GM21825 (cell line): ENCODE results near the gene TEKT5.

ENCODE experiments used
- ATAC-seq: cut with Tn5 transposase; IDR thresholded peaks from one replicate; pipeline ENCODE4 v1.9.1; 2021; ENCODE audit warnings: mild to moderate bottlenecking, moderate library complexity; ENCODE audit not compliant: unreplicated experiment

The TEKT5 gene

DNA sequence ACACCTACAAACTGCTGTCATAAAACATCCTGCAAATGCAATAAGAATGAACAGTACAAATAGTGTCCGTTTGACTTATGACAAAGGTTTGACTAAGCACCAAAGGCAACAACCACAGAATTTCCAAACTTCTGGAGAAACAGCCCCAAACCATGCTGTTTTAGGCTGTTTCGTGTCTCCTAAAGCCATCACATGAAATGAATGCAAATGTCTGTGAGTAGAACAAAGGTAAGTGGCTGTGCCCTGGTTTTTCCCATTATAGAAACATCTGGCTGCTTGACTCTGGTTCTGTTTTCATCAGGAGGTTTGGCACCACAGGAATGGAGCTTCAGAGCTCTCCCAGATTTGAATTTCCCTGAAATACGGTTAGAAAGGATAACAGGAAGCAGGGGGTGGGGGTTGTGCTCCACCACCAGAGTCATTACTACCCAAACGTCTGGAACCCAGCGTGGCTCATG, 109.7 kb downstream of the TEKT5 start:
- no peak for ATAC-seq

DNA sequence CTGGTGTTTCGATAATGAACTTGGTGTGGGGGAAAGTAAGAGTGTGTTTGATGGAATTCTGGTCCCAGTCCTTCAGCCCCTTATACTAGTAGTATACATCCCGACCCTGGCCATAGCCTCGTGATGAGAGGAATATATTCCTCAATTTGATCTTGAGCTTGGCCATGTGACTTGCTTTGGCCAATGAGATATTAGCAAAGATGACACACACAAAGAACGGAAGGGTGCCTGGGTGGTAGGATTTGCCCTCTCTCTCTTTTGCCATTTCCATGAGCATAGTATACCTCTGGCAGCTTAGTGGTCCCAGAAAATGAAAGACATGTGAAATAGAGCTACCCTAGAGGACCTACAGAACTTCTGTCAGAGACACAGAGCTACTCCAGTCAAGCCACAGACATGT, 111.5 kb downstream of the TEKT5 start:
- no peak for ATAC-seq

DNA sequence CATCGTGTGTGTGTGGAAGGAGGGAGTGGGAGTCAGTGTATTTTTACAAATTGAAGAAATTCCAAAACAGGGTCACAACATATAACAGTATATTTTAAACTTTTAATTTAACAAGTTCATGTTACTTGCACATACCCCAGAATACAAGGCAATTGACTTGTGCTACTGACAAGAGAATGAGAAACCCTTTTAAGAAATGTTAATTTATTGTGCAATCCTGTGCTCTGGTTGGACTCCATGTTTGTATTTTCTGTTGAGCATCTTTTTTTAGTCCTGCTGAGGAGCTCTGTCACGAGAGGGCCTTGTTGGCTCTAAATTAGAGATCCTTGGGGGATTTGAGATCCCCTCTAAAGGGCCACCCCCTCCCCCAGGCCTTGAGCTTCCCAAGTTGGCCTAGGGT, 113.2 kb downstream of the TEKT5 start:
- no peak for ATAC-seq

DNA sequence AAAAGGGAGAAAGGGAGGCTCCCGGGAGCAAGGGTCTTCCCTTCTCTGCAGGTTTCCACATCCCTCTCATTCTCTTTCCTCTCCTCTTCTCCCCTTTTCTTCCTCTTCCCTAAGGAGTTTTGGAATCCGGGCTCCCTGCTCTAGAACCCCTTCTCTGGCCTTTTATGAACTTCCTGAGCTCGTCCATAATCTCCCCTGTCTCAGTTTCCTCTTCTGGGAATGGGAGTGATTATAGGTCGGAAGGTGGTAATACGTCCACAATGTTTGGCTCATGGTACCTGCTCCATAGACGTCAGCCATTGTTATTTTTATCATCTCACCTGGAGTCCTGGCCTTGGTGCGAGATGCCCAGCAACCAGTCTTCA, 113.9 kb downstream of the TEKT5 start:
- no peak for ATAC-seq

DNA sequence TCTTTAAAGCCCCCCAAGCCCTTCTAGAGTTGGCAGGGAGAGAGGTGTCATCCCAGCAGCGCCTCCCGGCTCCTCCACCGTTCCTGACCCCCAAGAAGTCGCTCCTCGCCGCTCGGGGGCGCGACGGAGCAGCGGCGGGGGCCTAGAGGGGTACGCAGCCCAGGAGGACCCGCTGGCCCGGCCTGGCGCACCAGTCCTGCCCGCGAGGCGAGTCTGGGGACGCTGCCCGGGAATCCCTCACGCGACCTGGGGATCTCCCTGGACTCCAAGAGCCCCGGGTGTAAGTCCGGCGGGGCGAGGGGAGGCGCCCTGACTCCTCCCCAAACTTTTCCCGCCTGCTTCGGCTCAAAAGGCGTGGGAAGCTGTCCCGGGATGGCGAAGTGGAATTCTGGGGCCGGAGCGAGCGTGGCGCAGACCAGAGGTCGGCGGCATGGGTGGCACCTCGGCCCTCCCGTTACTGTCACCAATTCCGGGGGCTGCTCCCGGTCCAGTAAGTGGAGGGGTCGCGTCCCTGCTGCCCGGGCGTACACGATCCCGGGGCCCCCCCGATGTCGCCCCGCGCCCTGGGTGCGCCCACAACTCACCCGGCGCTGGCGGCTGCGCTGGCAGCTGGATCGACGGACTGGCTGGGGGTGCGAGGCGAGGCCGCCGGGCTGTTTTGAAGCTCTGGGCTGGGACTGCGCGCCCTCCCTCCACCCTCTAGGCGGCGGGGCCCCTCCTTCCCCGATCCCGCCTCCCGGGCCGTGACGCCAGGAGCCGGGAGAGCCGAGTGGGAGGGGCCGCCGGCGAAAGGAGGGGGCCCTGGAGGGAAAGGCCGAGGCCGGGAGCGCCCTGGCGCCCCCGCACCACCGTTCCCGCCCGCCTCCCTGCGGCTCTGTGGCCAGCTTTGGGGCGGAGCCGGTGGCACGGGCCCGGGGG, 114.5 kb downstream of the TEKT5 start, which contains the start of gene EMP2:
TSS of gene EMP2 (minus strand) at position 634 of the 918 bp plus-strand sequence. CDS start 32,981 bp downstream, outside the sequence.
- no peak for ATAC-seq

DNA sequence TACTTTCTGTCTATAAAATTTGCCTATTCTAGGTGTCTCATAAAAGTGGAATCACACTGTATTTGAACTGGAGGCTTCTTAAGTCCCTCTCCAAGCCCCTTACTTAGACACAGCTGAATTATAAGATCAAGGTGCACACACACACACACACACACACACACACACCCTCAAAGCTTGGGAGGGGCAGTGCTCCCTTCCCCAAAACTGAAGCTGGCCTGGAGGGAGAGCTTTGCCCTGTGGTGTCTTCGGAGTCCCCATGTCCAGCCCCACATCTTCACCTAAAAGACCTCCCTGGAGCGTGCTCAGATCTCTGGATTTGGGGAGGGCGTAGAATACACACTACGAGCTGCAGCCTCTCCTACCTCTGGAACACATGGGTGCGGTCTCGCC, 115.2 kb downstream of the TEKT5 start:
- ATAC-seq = no peak

GRCh38 chr16:10578474-10579316, 116.0 kb downstream of the TEKT5 start:
- ATAC-seq = no peak
